ENCODE data around the gene SLC12A6.
A peak's percentile ranks its signal among the peaks of the same experiment; 100 is the strongest.

The SLC12A6 gene

GRCh38 chr15:34335176-34336032, 2.2 kb downstream of the SLC12A6 start:
- no peak for TF ChIP-seq CTCF (IDR thresholded peaks at IDR 0.05; ENCODE audit: insufficient read depth, low read length, poor library complexity, severe bottlenecking)
- Histone ChIP-seq H3K36me3 (ENCODE audit: control insufficient read depth, insufficient read depth, low read length) (no peaks in the 10 kb centered on the region), H3K4me3 (replicated peaks; ENCODE audit: low read depth, low read length) (peak overlapping the region; percentile 95), H3K27me3 (replicated peaks; ENCODE audit: control insufficient read depth, insufficient read depth, low read length) (no peaks in the 10 kb centered on the region)
- DNase-seq (ENCODE audit: extremely low read depth, insufficient read length) = peak; percentile 34

GRCh38 chr15:34334672-34335071, 2.9 kb downstream of the SLC12A6 start:
- DNase-seq (ENCODE audit: extremely low read depth, insufficient read length) = no peak
- Histone ChIP-seq H3K36me3 (ENCODE audit: control insufficient read depth, insufficient read depth, low read length) (no peaks in the 10 kb centered on the region), H3K4me3 (replicated peaks; ENCODE audit: low read depth, low read length) (peak overlapping the region; percentile 95)

DNA sequence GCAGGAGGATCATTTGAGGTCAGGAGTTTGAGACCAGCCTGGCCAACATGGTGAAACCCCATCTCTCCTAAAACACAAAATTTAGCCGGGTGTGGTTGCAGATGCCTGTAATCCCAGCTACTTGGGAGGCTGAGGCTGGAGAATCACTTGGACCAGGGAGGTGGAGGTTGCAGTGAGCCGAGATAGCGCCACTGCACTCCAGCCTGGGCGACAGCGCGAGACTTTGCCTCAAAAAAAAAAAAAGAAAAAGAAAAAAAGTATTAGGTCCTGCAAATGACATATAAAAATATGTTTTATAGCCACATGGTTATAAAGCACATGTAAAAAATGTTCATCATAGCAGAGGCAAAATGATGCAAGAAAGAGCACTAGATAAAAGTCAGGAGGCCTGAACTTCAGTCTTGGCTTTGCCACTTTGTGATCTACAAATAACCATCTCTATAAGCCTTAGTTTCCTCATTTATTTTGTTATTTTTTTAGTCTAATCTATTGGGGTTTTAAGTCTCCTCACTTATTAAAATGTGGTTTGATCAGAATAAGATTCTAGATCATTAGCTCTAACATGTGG, 4.9 kb downstream of the SLC12A6 start:
- DNase-seq (ENCODE audit: extremely low read depth, insufficient read length) = no peak
- H3K4me3 ChIP-seq (replicated peaks; ENCODE audit: low read depth, low read length) = no peak overlapping the region
- no peaks in the 10 kb centered on the region for H3K36me3 ChIP-seq (ENCODE audit: control insufficient read depth, insufficient read depth, low read length)
- H3K27me3 ChIP-seq (replicated peaks; ENCODE audit: control insufficient read depth, insufficient read depth, low read length) = no peaks in the 10 kb centered on the region
- TF ChIP-seq CTCF (IDR thresholded peaks at IDR 0.05; ENCODE audit: insufficient read depth, low read length, poor library complexity, severe bottlenecking) = no peak

More at GRCh38 chr15:34334672-34335071, 2.9 kb downstream of the SLC12A6 start:
- TF ChIP-seq CTCF (IDR thresholded peaks at IDR 0.05; ENCODE audit: insufficient read depth, low read length, poor library complexity, severe bottlenecking) = no peak
- no peaks in the 10 kb centered on the region for H3K27me3 ChIP-seq (replicated peaks; ENCODE audit: control insufficient read depth, insufficient read depth, low read length)

- TF ChIP-seq CTCF (IDR thresholded peaks at IDR 0.05; ENCODE audit: insufficient read depth, low read length, poor library complexity, severe bottlenecking) = no peak
- H3K27me3 ChIP-seq (replicated peaks; ENCODE audit: control insufficient read depth, insufficient read depth, low read length) = no peaks in the 10 kb centered on the region
- DNase-seq (ENCODE audit: extremely low read depth, insufficient read length) = no peak
- no peaks in the 10 kb centered on the region for H3K36me3 ChIP-seq (ENCODE audit: control insufficient read depth, insufficient read depth, low read length)
- no peak overlapping the region for H3K4me3 ChIP-seq (replicated peaks; ENCODE audit: low read depth, low read length)
Observed at GRCh38 chr15:34331809-34332208, 5.8 kb downstream of the SLC12A6 start.

DNA sequence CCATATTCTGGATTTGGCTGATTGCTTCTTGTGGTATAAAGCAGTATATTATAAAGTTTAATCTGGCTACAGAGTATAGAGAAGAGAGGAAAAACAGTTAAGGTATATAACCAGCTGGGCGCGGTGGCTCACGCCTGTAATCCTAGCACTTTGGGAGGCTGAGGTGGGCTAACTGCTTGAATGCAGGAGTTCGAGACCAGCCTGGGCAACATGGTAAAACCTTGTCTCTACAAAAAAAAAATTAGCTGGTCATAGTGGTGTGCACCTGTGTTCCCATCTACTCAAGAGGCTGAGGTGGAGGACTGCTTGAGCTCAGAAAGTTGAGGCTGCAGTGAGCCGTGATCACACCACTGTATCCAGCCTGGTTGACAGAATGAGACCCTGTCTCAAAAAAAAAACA, 7.3 kb downstream of the SLC12A6 start:
- Histone ChIP-seq H3K27me3 (replicated peaks; ENCODE audit: control insufficient read depth, insufficient read depth, low read length) (no peaks in the 10 kb centered on the region), H3K4me3 (replicated peaks; ENCODE audit: low read depth, low read length) (no peak overlapping the region), H3K36me3 (ENCODE audit: control insufficient read depth, insufficient read depth, low read length) (no peaks in the 10 kb centered on the region)
- DNase-seq (ENCODE audit: extremely low read depth, insufficient read length) = no peak
- TF ChIP-seq CTCF (IDR thresholded peaks at IDR 0.05; ENCODE audit: insufficient read depth, low read length, poor library complexity, severe bottlenecking) = no peak
